WI38 (cell line): ENCODE measurements around the gene NLN.
"Not testable (repeated sequence)": the region's sequence is repeated elsewhere in the genome, so short reads cannot be mapped to it uniquely, and the experiment has no call there.

ENCODE experiments used
- H3K4me3 ChIP-seq: 2 replicates; pipeline ENCODE4 v1.5.1; 2011; ENCODE audit warnings: low read depth, mild to moderate bottlenecking, control low read depth, low read length
- TF ChIP-seq, protein P1 (sequence below): IDR thresholded peaks from 2 replicates; pipeline ENCODE4 v1.5.1; 2012; ENCODE audit warnings: low read depth, mild to moderate bottlenecking, control low read depth, low read length

NLN gene

DNA sequence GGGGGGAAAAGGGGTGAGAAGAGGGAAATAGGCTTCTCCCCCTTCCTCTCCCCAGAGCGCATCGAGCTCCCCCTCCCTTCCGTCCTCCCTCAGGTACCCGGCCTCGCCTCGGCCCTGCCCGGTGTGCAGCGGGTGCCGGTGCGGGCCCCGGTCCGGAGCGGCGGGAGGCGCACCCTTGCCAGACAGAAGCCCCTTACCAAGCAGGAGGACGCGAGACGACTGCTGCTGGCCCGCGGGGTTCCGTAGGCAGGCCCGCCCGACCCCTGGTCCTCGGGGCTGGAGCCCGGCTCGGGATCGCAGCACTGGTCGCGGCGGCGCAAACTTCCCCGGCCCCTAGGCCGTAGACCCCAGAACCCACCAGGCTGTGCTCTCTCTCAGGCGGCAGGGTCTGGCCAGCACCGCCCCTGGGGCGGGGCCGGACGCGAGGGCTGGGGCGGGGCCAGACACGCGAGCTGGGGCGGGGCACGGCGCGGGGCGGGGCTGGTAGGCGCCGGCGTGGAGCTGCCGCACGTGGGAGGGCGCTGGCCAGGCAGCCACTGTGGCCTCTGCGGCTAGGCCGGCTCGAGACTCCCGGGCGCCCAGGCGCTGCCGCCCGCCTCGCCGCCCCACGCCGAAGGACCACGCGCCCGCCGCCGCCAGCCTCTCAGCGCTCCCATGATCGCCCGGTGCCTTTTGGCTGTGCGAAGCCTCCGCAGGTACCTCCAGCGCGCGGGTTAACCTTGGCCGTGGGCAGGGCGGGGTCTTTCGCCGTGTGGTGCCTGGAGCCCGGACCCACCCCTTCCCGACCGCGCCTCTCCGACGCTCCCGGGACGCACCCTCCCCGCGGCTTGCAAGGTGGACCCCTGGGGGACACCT, at the start of gene NLN, which contains the start of gene SGTB:
Gene NLN, plus strand, starts transcription at position 486 of the 855 bp plus-strand sequence. Its CDS starts 169 bp downstream, at position 655.
Gene SGTB, minus strand, starts transcription at position 390 of the 855 bp plus-strand sequence. CDS start 1,302 bp downstream, outside the sequence.
- peak within 1 kb of the TSS; percentile 86 for H3K4me3 ChIP-seq
- TF ChIP-seq, protein P1, sequence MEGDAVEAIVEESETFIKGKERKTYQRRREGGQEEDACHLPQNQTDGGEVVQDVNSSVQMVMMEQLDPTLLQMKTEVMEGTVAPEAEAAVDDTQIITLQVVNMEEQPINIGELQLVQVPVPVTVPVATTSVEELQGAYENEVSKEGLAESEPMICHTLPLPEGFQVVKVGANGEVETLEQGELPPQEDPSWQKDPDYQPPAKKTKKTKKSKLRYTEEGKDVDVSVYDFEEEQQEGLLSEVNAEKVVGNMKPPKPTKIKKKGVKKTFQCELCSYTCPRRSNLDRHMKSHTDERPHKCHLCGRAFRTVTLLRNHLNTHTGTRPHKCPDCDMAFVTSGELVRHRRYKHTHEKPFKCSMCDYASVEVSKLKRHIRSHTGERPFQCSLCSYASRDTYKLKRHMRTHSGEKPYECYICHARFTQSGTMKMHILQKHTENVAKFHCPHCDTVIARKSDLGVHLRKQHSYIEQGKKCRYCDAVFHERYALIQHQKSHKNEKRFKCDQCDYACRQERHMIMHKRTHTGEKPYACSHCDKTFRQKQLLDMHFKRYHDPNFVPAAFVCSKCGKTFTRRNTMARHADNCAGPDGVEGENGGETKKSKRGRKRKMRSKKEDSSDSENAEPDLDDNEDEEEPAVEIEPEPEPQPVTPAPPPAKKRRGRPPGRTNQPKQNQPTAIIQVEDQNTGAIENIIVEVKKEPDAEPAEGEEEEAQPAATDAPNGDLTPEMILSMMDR = no peak

- TF ChIP-seq, protein P1 = no peak
Measured at GRCh38 chr5:65672796-65673195, 49.2 kb upstream of the NLN start.

GRCh38 chr5:65674749-65675148, 47.3 kb upstream of the NLN start:
- no peak overlapping the region for H3K4me3 ChIP-seq
- TF ChIP-seq, protein P1 = no peak

More at GRCh38 chr5:65672796-65673195, 49.2 kb upstream of the NLN start:
- no peak overlapping the region for H3K4me3 ChIP-seq

- H3K4me3 ChIP-seq = not testable (repeated sequence)
Measured at GRCh38 chr5:65676056-65676455, 45.9 kb upstream of the NLN start.

DNA sequence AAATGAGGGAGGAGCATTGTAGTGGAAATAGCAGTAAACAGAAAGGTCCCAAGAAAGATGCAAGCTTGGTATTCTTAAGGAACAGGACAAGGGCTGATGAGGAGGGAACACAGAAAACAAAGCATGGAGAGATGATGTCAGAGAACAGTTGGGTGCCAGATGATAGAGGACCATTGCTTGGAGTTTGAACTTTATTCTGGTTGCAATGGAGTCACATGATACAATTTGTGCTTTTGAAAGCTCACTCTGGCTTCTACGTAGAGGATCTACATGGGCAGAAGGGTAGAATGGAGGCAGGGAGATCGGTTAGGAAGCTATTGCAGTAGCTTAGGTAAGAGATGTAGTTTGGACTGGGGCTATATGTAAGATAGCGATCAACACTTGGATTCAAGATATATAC, 39.9 kb upstream of the NLN start:
- H3K4me3 ChIP-seq = no peak overlapping the region
- TF ChIP-seq, protein P1 = no peak

GRCh38 chr5:65693121-65693520, 28.9 kb upstream of the NLN start:
- TF ChIP-seq, protein P1 = no peak
- no peak overlapping the region for H3K4me3 ChIP-seq

GRCh38 chr5:65695162-65695755, 26.7 kb upstream of the NLN start:
- H3K4me3 ChIP-seq = no peak overlapping the region
- TF ChIP-seq, protein P1 = no peak
